SK-N-SH (cell line): ENCODE results near the gene ABCC4.

Experiments used
- EP300 ChIP-seq, 2 experiments: IDR thresholded peaks; 2 replicates each; pipeline versions ENCODE4 v1.4.0 to v1.6.1; 2012; ENCODE audit warnings: borderline replicate concordance in 1 of 2, low read depth in 1 of 2, low read length in 1 of 2
- FOXJ3 ChIP-seq: sonication (generic); formaldehyde crosslinking; IDR thresholded peaks from 2 replicates; pipeline ENCODE4 v1.5.1; 2020; ENCODE audit warnings: mild to moderate bottlenecking, missing genetic modification reagents
- SIN3A ChIP-seq: IDR thresholded peaks from 2 replicates; pipeline ENCODE4 v1.6.1; 2012; ENCODE audit warnings: low read depth, mild to moderate bottlenecking, low read length, moderate library complexity, borderline replicate concordance
- TF ChIP-seq, protein P1 (sequence below): fragments of 200-600 bp; sonication (generic); IDR thresholded peaks from 2 replicates; pipeline ENCODE4 v1.6.1; 2017; ENCODE audit warnings: antibody characterized with exemption, mild to moderate bottlenecking, moderate library complexity
- TF ChIP-seq, protein P2 (sequence below): IDR thresholded peaks from 2 replicates; pipeline ENCODE4 v1.4.0; 2012; ENCODE audit warnings: low read depth
- TF ChIP-seq, protein P3 (sequence below): fragments of 150-350 bp; IDR thresholded peaks from 2 replicates; pipeline ENCODE4 v1.6.1; 2016; ENCODE audit warnings: mild to moderate bottlenecking, low read depth, low read length
- TF ChIP-seq, protein P4 (sequence below): IDR thresholded peaks from 2 replicates; pipeline ENCODE4 v1.4.0; 2012; ENCODE audit warnings: low read depth, borderline replicate concordance
- TF ChIP-seq, protein P5 (sequence below): fragments of 150-350 bp; IDR thresholded peaks from 2 replicates; pipeline ENCODE4 v1.6.1; 2017; ENCODE audit warnings: antibody characterized with exemption, low read length, low read depth, borderline replicate concordance

DNA sequence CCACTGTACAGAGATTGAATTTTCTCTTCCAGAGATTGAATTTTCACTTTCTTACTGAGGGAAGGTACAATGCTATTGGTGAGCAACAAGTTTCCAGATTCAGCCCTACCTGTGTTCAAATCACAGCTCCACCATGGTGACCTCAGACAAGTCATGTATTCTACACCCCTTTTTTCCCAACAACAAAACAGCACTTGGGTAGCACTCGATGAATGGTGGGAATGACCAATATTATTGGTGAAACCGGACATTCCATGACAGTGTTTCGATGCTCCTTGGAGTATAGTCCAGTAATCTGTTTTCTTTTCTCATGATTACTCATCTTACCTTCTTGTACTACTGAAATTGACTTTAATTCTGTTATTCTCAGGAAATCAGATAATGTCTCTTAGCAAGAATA lies 322.7 kb downstream of the ABCC4 start:
- TF ChIP-seq, protein P1, sequence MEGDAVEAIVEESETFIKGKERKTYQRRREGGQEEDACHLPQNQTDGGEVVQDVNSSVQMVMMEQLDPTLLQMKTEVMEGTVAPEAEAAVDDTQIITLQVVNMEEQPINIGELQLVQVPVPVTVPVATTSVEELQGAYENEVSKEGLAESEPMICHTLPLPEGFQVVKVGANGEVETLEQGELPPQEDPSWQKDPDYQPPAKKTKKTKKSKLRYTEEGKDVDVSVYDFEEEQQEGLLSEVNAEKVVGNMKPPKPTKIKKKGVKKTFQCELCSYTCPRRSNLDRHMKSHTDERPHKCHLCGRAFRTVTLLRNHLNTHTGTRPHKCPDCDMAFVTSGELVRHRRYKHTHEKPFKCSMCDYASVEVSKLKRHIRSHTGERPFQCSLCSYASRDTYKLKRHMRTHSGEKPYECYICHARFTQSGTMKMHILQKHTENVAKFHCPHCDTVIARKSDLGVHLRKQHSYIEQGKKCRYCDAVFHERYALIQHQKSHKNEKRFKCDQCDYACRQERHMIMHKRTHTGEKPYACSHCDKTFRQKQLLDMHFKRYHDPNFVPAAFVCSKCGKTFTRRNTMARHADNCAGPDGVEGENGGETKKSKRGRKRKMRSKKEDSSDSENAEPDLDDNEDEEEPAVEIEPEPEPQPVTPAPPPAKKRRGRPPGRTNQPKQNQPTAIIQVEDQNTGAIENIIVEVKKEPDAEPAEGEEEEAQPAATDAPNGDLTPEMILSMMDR: no peak
- TF ChIP-seq EP300 (IDR thresholded peaks at IDR 0.05; ENCODE audit: borderline replicate concordance in 1 of 2, low read depth in 1 of 2, low read length in 1 of 2) (no peak), FOXJ3 (no peak), SIN3A (no peak)
- TF ChIP-seq, protein P2, sequence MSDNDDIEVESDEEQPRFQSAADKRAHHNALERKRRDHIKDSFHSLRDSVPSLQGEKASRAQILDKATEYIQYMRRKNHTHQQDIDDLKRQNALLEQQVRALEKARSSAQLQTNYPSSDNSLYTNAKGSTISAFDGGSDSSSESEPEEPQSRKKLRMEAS: no peak
- TF ChIP-seq, protein P3, sequence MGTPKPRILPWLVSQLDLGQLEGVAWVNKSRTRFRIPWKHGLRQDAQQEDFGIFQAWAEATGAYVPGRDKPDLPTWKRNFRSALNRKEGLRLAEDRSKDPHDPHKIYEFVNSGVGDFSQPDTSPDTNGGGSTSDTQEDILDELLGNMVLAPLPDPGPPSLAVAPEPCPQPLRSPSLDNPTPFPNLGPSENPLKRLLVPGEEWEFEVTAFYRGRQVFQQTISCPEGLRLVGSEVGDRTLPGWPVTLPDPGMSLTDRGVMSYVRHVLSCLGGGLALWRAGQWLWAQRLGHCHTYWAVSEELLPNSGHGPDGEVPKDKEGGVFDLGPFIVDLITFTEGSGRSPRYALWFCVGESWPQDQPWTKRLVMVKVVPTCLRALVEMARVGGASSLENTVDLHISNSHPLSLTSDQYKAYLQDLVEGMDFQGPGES: no peak
- TF ChIP-seq, protein P4, sequence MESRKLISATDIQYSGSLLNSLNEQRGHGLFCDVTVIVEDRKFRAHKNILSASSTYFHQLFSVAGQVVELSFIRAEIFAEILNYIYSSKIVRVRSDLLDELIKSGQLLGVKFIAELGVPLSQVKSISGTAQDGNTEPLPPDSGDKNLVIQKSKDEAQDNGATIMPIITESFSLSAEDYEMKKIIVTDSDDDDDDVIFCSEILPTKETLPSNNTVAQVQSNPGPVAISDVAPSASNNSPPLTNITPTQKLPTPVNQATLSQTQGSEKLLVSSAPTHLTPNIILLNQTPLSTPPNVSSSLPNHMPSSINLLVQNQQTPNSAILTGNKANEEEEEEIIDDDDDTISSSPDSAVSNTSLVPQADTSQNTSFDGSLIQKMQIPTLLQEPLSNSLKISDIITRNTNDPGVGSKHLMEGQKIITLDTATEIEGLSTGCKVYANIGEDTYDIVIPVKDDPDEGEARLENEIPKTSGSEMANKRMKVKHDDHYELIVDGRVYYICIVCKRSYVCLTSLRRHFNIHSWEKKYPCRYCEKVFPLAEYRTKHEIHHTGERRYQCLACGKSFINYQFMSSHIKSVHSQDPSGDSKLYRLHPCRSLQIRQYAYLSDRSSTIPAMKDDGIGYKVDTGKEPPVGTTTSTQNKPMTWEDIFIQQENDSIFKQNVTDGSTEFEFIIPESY: no peak
- TF ChIP-seq, protein P5, sequence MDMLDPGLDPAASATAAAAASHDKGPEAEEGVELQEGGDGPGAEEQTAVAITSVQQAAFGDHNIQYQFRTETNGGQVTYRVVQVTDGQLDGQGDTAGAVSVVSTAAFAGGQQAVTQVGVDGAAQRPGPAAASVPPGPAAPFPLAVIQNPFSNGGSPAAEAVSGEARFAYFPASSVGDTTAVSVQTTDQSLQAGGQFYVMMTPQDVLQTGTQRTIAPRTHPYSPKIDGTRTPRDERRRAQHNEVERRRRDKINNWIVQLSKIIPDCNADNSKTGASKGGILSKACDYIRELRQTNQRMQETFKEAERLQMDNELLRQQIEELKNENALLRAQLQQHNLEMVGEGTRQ: no peak
